ENCODE measurements around the gene POM121.
"Not testable (repeated sequence)": the region's sequence is repeated elsewhere in the genome, so short reads cannot be mapped to it uniquely, and the experiment has no call there.

The POM121 gene

GRCh38 chr7:72997887-72998468 lies 73.1 kb downstream of the POM121 start:
- not testable (repeated sequence) for DNase-seq (ENCODE audit: low spot score)
